ENCODE measurements around the gene CTU1. TPM values are rescaled to one million over a fixed set of nuclear protein-coding genes. Genes with fewer than 3 reads are reported as not detected.

Gene CTU1
- total and polyA plus RNA-seq, 10 donors = 1.1 to 8.2 (median 6.0) TPM

DNA sequence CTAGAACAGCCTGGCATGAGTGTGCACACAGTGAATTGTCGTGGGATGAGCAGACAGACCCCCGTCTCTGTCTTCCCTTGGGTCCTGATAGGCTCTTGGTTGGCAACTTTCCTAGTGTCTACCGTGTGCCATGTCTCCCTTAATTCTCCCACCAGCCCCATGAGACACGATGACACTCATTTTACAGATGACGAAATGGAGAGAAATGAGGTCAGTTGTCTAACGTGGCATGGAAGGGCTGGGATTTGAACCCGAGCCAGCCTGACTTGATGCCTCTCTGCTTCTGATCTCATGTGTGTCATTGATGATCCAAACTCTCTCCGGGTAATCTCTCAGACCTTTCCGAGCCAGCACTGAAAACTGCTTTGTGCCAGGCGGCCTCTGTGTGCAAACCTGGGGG, 17.1 kb downstream of the CTU1 start:
- 80 to 88% (median 84%) methylated on average over 10 of the region's 10 CpGs for WGBS, 5 donors
- DNase-seq = no peak
- peaks cover 0 to 8% (median 2%) of the 10 kb centered on the region in 6 donors for H3K4me1 ChIP-seq

DNA sequence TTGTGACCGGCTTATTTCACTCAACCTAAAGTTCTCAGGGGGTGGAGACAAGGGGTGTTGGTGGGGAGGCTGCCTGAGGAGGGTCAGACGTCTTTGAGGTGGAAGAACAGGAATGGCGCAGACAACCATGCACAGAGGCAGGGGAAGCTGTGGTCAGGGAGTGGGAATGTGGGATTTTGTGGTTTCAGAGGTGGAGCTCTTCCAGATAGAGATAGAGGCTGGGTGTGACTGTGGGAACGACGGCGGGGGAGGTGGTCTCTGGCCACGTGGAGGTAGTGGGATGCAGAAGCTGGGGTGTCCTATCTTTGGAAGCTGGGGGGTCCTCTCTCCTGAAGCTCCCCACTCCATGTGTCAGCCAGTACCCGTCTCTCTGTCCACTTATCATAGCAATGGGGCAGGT, 17.7 kb downstream of the CTU1 start:
- WGBS, 5 donors = 54 to 67% (median 59%) methylated on average over 8 of the region's 8 CpGs

More for the DNA sequence above, 17.1 kb downstream of the CTU1 start:
- Histone ChIP-seq H3K27ac (no peak overlapping the region), H3K36me3 (peaks cover 0 to 12% (median 0%) of the 10 kb centered on the region in 6 donors), H3K27me3 (replicated peaks in 1 of 7) (no peaks in the 10 kb centered on the region), H3K4me3 (no peak overlapping the region), H3K9me3 (no peaks in the 10 kb centered on the region)
- TF ChIP-seq, protein P1, sequence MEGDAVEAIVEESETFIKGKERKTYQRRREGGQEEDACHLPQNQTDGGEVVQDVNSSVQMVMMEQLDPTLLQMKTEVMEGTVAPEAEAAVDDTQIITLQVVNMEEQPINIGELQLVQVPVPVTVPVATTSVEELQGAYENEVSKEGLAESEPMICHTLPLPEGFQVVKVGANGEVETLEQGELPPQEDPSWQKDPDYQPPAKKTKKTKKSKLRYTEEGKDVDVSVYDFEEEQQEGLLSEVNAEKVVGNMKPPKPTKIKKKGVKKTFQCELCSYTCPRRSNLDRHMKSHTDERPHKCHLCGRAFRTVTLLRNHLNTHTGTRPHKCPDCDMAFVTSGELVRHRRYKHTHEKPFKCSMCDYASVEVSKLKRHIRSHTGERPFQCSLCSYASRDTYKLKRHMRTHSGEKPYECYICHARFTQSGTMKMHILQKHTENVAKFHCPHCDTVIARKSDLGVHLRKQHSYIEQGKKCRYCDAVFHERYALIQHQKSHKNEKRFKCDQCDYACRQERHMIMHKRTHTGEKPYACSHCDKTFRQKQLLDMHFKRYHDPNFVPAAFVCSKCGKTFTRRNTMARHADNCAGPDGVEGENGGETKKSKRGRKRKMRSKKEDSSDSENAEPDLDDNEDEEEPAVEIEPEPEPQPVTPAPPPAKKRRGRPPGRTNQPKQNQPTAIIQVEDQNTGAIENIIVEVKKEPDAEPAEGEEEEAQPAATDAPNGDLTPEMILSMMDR (IDR thresholded peaks at IDR 0.05 in 8 of 11, conservative IDR thresholded peaks at IDR 0.05 in 3 of 11) = no peak
- intact Hi-C loops (cut with DNase I; ENCODE audit: low total_unique reads) = no loop called here

DNA sequence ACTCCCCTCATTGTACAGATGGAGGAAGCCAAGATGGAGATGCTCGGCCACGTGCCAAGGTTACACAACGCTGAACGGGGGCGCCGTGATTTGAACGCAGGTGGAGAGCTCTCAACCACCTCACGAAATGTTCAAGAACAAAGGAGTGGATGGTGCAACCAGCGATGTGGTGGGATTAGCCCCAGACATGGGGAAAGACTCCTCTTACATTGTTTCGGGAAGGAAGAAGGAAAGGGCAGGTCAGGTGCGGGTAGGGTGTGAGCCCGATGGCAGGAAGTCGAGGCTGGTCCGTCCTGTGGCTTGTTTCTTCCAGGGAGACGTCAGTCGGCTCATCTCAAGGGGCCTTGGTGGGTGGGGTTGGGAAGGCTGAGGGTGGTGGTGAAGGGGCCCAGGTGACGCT, 18.4 kb downstream of the CTU1 start:
- no peak overlapping the region for H3K27ac ChIP-seq
- TF ChIP-seq POLR2AphosphoS5 (IDR thresholded peaks at IDR 0.05) = no peak
- TF ChIP-seq, protein P1 (IDR thresholded peaks at IDR 0.05 in 8 of 11, conservative IDR thresholded peaks at IDR 0.05 in 3 of 11) = no peak
- TF ChIP-seq POLR2A (IDR thresholded peaks at IDR 0.05) = no peak
- H3K36me3 ChIP-seq = no peaks in the 10 kb centered on the region
- no peaks in the 10 kb centered on the region for H3K27me3 ChIP-seq (replicated peaks in 1 of 7)
- no peak overlapping the region for H3K4me3 ChIP-seq
- WGBS, 5 donors = 72 to 86% (median 77%) methylated on average over 17 of the region's 17 CpGs
- intact Hi-C loops (cut with DNase I; ENCODE audit: low total_unique reads) = no loop called here
- DNase-seq = no peak
- H3K4me1 ChIP-seq = peaks cover 0 to under 1% (median 0%) of the 10 kb centered on the region in 6 donors
- no peaks in the 10 kb centered on the region for H3K9me3 ChIP-seq

More for the DNA sequence above, 17.7 kb downstream of the CTU1 start:
- Histone ChIP-seq H3K27me3 (replicated peaks in 1 of 7) (no peaks in the 10 kb centered on the region), H3K4me3 (no peak overlapping the region), H3K36me3 (peaks cover 0 to 5% (median 0%) of the 10 kb centered on the region in 6 donors), H3K27ac (no peak overlapping the region), H3K4me1 (peaks cover 0 to 8% (median 2%) of the 10 kb centered on the region in 6 donors), H3K9me3 (no peaks in the 10 kb centered on the region)
- intact Hi-C loops (cut with DNase I; ENCODE audit: low total_unique reads) = no loop called here
- no peak for DNase-seq
- TF ChIP-seq, protein P1 (IDR thresholded peaks at IDR 0.05 in 8 of 11, conservative IDR thresholded peaks at IDR 0.05 in 3 of 11) = no peak
- no peak for TF ChIP-seq POLR2AphosphoS5 (IDR thresholded peaks at IDR 0.05)
- TF ChIP-seq POLR2A (IDR thresholded peaks at IDR 0.05) = no peak

DNA sequence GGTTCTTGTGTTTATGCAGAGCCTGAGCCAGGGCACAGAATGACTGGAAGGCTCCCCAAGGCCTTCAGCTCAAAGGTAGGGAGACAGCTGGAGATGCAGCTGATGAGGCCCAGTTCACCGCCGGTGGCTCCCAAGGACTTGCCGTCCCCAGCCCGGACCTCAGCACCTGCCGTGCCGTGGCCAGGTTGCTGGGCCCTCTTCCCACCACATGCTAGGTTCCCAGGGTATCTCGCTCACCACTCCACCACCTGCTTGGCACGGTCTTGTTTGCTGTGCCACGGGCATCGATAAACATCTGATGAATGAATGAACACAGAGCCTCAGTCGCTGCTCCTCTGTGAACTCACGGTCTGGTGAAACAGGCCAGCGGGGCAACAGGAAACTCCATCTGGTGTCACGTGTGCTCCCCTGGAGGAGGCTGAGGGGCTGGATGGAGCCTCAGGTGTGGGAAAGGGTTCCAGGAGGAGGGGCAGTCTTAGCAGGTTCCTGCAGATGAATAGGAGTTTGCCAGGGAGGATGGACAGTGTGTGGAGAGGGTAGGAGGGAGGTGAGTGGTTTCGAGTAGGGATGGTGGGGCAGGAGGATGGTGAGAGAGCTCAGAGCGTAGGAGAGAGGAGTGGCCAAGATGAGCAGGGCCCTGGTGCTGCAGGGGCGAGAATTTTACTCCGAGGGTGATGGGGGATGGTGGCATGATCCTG, 21.9 kb downstream of the CTU1 start:
- Histone ChIP-seq H3K27me3 (replicated peaks in 1 of 7) (peaks cover 0 to 18% (median 0%) of the 10 kb centered on the region in 7 donors), H3K36me3 (no peaks in the 10 kb centered on the region), H3K4me3 (no peak overlapping the region), H3K9me3 (no peaks in the 10 kb centered on the region), H3K4me1 (no peaks in the 10 kb centered on the region), H3K27ac (no peak overlapping the region)
- 85 to 88% (median 87%) methylated on average over 18 of the region's 18 CpGs for WGBS, 5 donors
- intact Hi-C loops (cut with DNase I; ENCODE audit: low total_unique reads) = no loop called here
- TF ChIP-seq POLR2A (IDR thresholded peaks at IDR 0.05) (no peak), POLR2AphosphoS5 (IDR thresholded peaks at IDR 0.05) (no peak)
- TF ChIP-seq, protein P1 (IDR thresholded peaks at IDR 0.05 in 8 of 11, conservative IDR thresholded peaks at IDR 0.05 in 3 of 11) = no peak
- DNase-seq = no peak
